ENCODE results near the gene ZMIZ2. TPM values are rescaled to one million over a fixed set of nuclear protein-coding genes. Genes with fewer than 3 reads are reported as not detected.
"Not testable (repeated sequence)": the region's sequence is repeated elsewhere in the genome, so short reads cannot be mapped to it uniquely, and the experiment has no call there.

The ZMIZ2 gene
- total RNA-seq, 2 donors from 2014 or later: 30.9 to 50.4 TPM

GRCh38 chr7:44802418-44803025 is 53.9 kb downstream of the ZMIZ2 start:
- DNase-seq (no peak), ATAC-seq (no peak)
- WGBS, 2 donors: 95 to 96% methylated on average over 5 of the region's 5 CpGs
- Histone ChIP-seq H3K27me3 (no peaks in the 10 kb centered on the region), H3K27ac (no peak overlapping the region), H3K4me3 (no peak overlapping the region), H3K4me1 (peaks cover 13% of the 10 kb centered on the region), H3K9me3 (no peaks in the 10 kb centered on the region), H3K36me3 (replicated peaks in 1 of 2; ENCODE audit: insufficient read depth in 1 of 2, low read depth in 2 of 2) (peaks cover 12 to 25% of the 10 kb centered on the region in 2 donors)
- TF ChIP-seq POLR2A (IDR thresholded peaks at IDR 0.05): no peak
- no peak for TF ChIP-seq CTCF (IDR thresholded peaks at IDR 0.05)
- intact Hi-C loops (cut with DNase I): no loop called here

GRCh38 chr7:44803828-44804519 is 55.3 kb downstream of the ZMIZ2 start:
- H3K9me3 ChIP-seq; H3K27me3 ChIP-seq; DNase-seq; intact Hi-C loops (cut with DNase I); ATAC-seq; H3K4me1 ChIP-seq; H3K4me3 ChIP-seq; H3K27ac ChIP-seq: not testable (repeated sequence)
- peaks cover 12 to 25% of the 10 kb centered on the region in 2 donors for H3K36me3 ChIP-seq (replicated peaks in 1 of 2; ENCODE audit: insufficient read depth in 1 of 2, low read depth in 2 of 2)
- 88 to 95% methylated on average over 10 of the region's 10 CpGs for WGBS, 2 donors

GRCh38 chr7:44805950-44806349 is 57.3 kb downstream of the ZMIZ2 start:
- DNase-seq (no peak), ATAC-seq (no peak)
- Histone ChIP-seq H3K27ac (no peak overlapping the region), H3K4me1 (no peaks in the 10 kb centered on the region), H3K4me3 (no peak overlapping the region), H3K9me3 (no peaks in the 10 kb centered on the region), H3K36me3 (replicated peaks in 1 of 2; ENCODE audit: insufficient read depth in 1 of 2, low read depth in 2 of 2) (peaks cover 6 to 17% of the 10 kb centered on the region in 2 donors), H3K27me3 (no peaks in the 10 kb centered on the region)
- TF ChIP-seq POLR2A (IDR thresholded peaks at IDR 0.05) (no peak), CTCF (IDR thresholded peaks at IDR 0.05) (no peak)
- 92 to 100% methylated on average over 4 to 5 of the region's 5 CpGs for WGBS, 2 donors
- intact Hi-C loops (cut with DNase I): no loop called here

- Histone ChIP-seq H3K4me3 (no peak overlapping the region), H3K27ac (no peak overlapping the region), H3K27me3 (no peaks in the 10 kb centered on the region), H3K4me1 (no peaks in the 10 kb centered on the region), H3K9me3 (no peaks in the 10 kb centered on the region), H3K36me3 (replicated peaks in 1 of 2; ENCODE audit: insufficient read depth in 1 of 2, low read depth in 2 of 2) (peaks cover 0 to 5% of the 10 kb centered on the region in 2 donors)
- ATAC-seq (no peak), DNase-seq (no peak)
- 81 to 89% methylated on average over 4 of the region's 4 CpGs for WGBS, 2 donors
- intact Hi-C loops (cut with DNase I): no loop called here
- no peak for TF ChIP-seq POLR2A (IDR thresholded peaks at IDR 0.05)
- TF ChIP-seq CTCF (IDR thresholded peaks at IDR 0.05): no peak
Observed at GRCh38 chr7:44808914-44809393, 60.3 kb downstream of the ZMIZ2 start.

- Histone ChIP-seq H3K27ac (no peak overlapping the region), H3K27me3 (no peaks in the 10 kb centered on the region), H3K4me1 (no peaks in the 10 kb centered on the region), H3K9me3 (no peaks in the 10 kb centered on the region), H3K36me3 (replicated peaks in 1 of 2; ENCODE audit: insufficient read depth in 1 of 2, low read depth in 2 of 2) (no peaks in the 10 kb centered on the region), H3K4me3 (no peak overlapping the region)
- DNase-seq (no peak), ATAC-seq (no peak)
- intact Hi-C loops (cut with DNase I): no loop called here
- no peak for TF ChIP-seq CTCF (IDR thresholded peaks at IDR 0.05)
- TF ChIP-seq POLR2A (IDR thresholded peaks at IDR 0.05): no peak
Observed at GRCh38 chr7:44811093-44811492, 62.4 kb downstream of the ZMIZ2 start.
